ENCODE results near the gene IKZF1. TPM values are rescaled to one million over a fixed set of nuclear protein-coding genes. Genes with fewer than 3 reads are reported as not detected.

The IKZF1 gene
- total RNA-seq, 1 donor from 2014 or later = 2.2 TPM

- no peak for DNase-seq (ENCODE audit: low spot score)
- intact Hi-C loops (cut with DNase I) = no loop called here
Observed at GRCh38 chr7:50348469-50349162, 44.1 kb downstream of the IKZF1 start.

GRCh38 chr7:50349399-50349798 is 44.9 kb downstream of the IKZF1 start:
- intact Hi-C loops (cut with DNase I) = no loop called here

GRCh38 chr7:50349963-50350944 is 45.7 kb downstream of the IKZF1 start:
- intact Hi-C loops (cut with DNase I) = no loop called here
- no peak for DNase-seq (ENCODE audit: low spot score)

More at GRCh38 chr7:50349399-50349798, 44.9 kb downstream of the IKZF1 start:
- DNase-seq (ENCODE audit: low spot score) = no peak

GRCh38 chr7:50351267-50351666 is 46.8 kb downstream of the IKZF1 start:
- DNase-seq (ENCODE audit: low spot score) = no peak
- intact Hi-C loops (cut with DNase I) = no loop called here

GRCh38 chr7:50352282-50352681 is 47.8 kb downstream of the IKZF1 start:
- DNase-seq (ENCODE audit: low spot score) = no peak
- intact Hi-C loops (cut with DNase I) = no loop called here

GRCh38 chr7:50352751-50353150 is 48.2 kb downstream of the IKZF1 start:
- no peak for DNase-seq (ENCODE audit: low spot score)
- intact Hi-C loops (cut with DNase I) = no loop called here

GRCh38 chr7:50353201-50353600 is 48.7 kb downstream of the IKZF1 start:
- intact Hi-C loops (cut with DNase I) = no loop called here
- DNase-seq (ENCODE audit: low spot score) = no peak

- DNase-seq (ENCODE audit: low spot score) = no peak
- intact Hi-C loops (cut with DNase I) = no loop called here
Observed at GRCh38 chr7:50353894-50354595, 49.5 kb downstream of the IKZF1 start.

- no peak for DNase-seq (ENCODE audit: low spot score)
Observed at GRCh38 chr7:50355817-50356178, 51.3 kb downstream of the IKZF1 start.

GRCh38 chr7:50356212-50356944 is 51.9 kb downstream of the IKZF1 start:
- peak; percentile 80 for DNase-seq (ENCODE audit: low spot score)
- intact Hi-C loops (cut with DNase I) = no loop called here

More at GRCh38 chr7:50355817-50356178, 51.3 kb downstream of the IKZF1 start:
- intact Hi-C loops (cut with DNase I) = no loop called here

GRCh38 chr7:50356945-50357268 is 52.4 kb downstream of the IKZF1 start:
- no peak for DNase-seq (ENCODE audit: low spot score)
- intact Hi-C loops (cut with DNase I) = no loop called here

- intact Hi-C loops (cut with DNase I) = no loop called here
- no peak for DNase-seq (ENCODE audit: low spot score)
Observed at GRCh38 chr7:50357426-50357825, 52.9 kb downstream of the IKZF1 start.

- no peak for DNase-seq (ENCODE audit: low spot score)
Observed at GRCh38 chr7:50358041-50358705, 53.7 kb downstream of the IKZF1 start.

GRCh38 chr7:50358779-50359178 is 54.3 kb downstream of the IKZF1 start:
- intact Hi-C loops (cut with DNase I) = no loop called here
- DNase-seq (ENCODE audit: low spot score) = no peak

More at GRCh38 chr7:50358041-50358705, 53.7 kb downstream of the IKZF1 start:
- intact Hi-C loops (cut with DNase I) = no loop called here

GRCh38 chr7:50359258-50359994 is 54.9 kb downstream of the IKZF1 start:
- intact Hi-C loops (cut with DNase I) = no loop called here
- DNase-seq (ENCODE audit: low spot score) = no peak

GRCh38 chr7:50359995-50360925 is 55.7 kb downstream of the IKZF1 start:
- DNase-seq (ENCODE audit: low spot score) = no peak
- intact Hi-C loops (cut with DNase I) = no loop called here

GRCh38 chr7:50362142-50362541 is 57.6 kb downstream of the IKZF1 start:
- intact Hi-C loops (cut with DNase I) = no loop called here
- DNase-seq (ENCODE audit: low spot score) = no peak
